ENCODE measurements around the gene NTN1.
"Not testable (repeated sequence)": the region's sequence is repeated elsewhere in the genome, so short reads cannot be mapped to it uniquely, and the experiment has no call there.

NTN1 gene

GRCh38 chr17:9125722-9126121 lies 104.4 kb downstream of the NTN1 start:
- no peak for DNase-seq

GRCh38 chr17:9127340-9127739 lies 106.0 kb downstream of the NTN1 start:
- DNase-seq, result no peak

- DNase-seq, result no peak
Measured at GRCh38 chr17:9131371-9131770, 110.1 kb downstream of the NTN1 start.

GRCh38 chr17:9132291-9132690 lies 111.0 kb downstream of the NTN1 start:
- no peak for DNase-seq

- DNase-seq, result no peak
Measured at GRCh38 chr17:9132944-9133610, 111.8 kb downstream of the NTN1 start.

- DNase-seq, result no peak
Measured at GRCh38 chr17:9138161-9138717, 116.9 kb downstream of the NTN1 start.

GRCh38 chr17:9139695-9140094 lies 118.4 kb downstream of the NTN1 start:
- DNase-seq, result no peak

GRCh38 chr17:9140550-9141424 lies 119.5 kb downstream of the NTN1 start:
- no peak for DNase-seq

GRCh38 chr17:9141425-9141753 lies 120.1 kb downstream of the NTN1 start:
- DNase-seq, result no peak

- DNase-seq, result no peak
Measured at GRCh38 chr17:9142772-9143494, 121.6 kb downstream of the NTN1 start.

GRCh38 chr17:9144502-9145249 lies 123.4 kb downstream of the NTN1 start:
- no peak for DNase-seq

- no peak for DNase-seq
Measured at GRCh38 chr17:9146064-9146463, 124.8 kb downstream of the NTN1 start.

- no peak for DNase-seq
Measured at GRCh38 chr17:9148905-9149525, 127.7 kb downstream of the NTN1 start.

- DNase-seq, result no peak
Measured at GRCh38 chr17:9150446-9151090, 129.3 kb downstream of the NTN1 start.

GRCh38 chr17:9151091-9151490 lies 129.8 kb downstream of the NTN1 start:
- DNase-seq, result no peak

- DNase-seq, result not testable (repeated sequence)
Measured at GRCh38 chr17:9151740-9152139, 130.4 kb downstream of the NTN1 start.

- no peak for DNase-seq
Measured at GRCh38 chr17:9158544-9159452, 137.5 kb downstream of the NTN1 start.

- DNase-seq, result no peak
Measured at GRCh38 chr17:9162275-9162985, 141.1 kb downstream of the NTN1 start.

- no peak for DNase-seq
Measured at GRCh38 chr17:9166788-9167187, 145.5 kb downstream of the NTN1 start.

- no peak for DNase-seq
Measured at GRCh38 chr17:9167379-9167778, 146.1 kb downstream of the NTN1 start.

Measured in T-helper 1 cell (primary cell).